CD4-positive, alpha-beta T cell treated with Interleukin-12 subunit alpha and Interleukin-12 subunit beta, for 1 hour (primary cell): ENCODE results near the gene SARS1.
"Not testable (repeated sequence)": the region's sequence is repeated elsewhere in the genome, so short reads cannot be mapped to it uniquely, and the experiment has no call there.

Experiments
- DNase-seq: peaks from one replicate; pipeline ENCODE4 v3.0.0-alpha.2; 2020

SARS1 gene

DNA sequence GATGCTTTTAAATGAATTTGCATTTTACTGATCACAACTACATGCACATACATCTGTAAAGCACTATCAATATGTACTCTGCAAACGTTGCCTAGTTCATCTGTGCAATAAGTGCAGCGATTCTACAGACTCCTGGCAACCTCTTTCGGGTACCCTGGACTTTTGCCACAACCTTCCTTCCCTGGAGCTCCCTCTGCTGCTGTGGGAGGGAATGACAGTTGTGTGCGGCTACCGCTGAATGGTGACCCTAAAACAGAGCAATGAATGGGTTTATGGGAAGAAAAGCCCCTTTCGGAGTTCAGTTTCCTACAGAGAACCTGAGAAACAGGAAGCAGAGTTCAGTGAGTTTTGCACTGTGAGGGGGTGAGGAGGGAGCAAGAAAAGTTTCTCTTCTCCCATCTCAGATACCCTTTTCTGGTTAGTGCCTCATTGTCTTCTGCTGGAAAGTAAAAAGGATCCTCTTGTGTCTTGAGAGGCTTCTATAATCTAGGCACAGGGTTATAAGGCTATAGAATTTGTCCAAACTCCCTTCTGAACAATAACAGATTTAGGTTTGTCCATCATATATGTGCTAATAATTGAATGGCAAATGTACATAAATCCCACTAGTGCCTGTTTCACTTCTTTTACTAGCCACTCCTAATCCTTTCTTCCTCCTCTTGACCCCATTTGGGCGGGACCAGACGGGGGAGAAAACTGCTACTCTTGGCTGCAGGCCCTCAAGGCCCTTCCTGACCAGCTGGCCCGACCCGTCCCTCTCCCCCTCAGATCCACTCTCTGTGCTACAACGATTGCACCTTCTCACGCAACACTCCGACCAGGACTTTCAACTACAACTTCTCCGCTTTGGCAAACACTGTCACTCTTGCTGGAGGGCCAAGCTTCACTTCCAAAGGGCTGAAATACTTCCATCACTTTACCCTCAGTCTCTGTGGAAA is 19.8 kb upstream of the SARS1 start:
- DNase-seq = peak; percentile 50

DNA sequence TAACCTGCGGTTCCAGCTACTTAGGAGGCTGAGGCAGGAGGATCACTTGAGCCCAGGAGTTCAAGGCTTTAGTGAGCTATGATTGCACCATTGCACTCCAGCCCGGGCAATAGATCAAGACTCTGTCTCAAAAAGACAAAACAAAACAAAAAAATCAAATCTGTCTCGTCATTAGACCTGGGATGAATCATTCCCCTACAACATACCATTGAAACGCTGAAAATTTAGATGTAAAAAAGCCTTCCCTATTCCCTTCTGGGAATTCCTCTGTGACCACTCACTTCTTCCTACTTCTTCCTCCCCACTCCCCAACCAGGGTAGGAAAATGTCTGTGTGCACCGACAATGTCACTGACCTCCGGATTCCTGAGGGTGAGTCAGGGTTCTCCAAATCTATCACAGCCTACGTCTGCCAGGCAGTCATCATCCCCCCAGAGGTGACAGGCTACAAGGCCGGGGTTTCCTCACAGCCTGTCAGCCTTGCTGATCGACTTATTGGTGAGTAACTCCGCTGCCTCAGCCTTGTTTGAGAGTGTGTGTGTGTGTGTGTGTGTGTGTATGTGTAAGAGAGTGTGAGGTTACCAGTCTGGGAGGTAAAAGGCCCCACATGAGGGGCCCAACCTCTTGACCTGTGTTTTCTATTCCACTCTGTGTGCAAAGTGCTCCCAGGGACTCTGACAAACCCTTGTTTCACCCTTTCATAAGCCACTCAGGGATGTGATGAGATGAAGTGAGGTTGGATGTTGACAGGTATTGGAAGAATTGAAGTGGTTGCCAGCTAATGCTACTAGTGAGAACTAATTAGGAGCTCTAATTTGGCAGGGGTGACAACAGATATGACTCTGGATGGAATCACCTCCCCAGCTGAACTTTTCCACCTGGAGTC is 16.3 kb upstream of the SARS1 start:
- DNase-seq = no peak

GRCh38 chr1:109198043-109198695 is 15.5 kb upstream of the SARS1 start:
- DNase-seq = no peak

GRCh38 chr1:109198745-109199144 is 15.0 kb upstream of the SARS1 start:
- no peak for DNase-seq

GRCh38 chr1:109199710-109200109 is 14.0 kb upstream of the SARS1 start:
- no peak for DNase-seq

DNA sequence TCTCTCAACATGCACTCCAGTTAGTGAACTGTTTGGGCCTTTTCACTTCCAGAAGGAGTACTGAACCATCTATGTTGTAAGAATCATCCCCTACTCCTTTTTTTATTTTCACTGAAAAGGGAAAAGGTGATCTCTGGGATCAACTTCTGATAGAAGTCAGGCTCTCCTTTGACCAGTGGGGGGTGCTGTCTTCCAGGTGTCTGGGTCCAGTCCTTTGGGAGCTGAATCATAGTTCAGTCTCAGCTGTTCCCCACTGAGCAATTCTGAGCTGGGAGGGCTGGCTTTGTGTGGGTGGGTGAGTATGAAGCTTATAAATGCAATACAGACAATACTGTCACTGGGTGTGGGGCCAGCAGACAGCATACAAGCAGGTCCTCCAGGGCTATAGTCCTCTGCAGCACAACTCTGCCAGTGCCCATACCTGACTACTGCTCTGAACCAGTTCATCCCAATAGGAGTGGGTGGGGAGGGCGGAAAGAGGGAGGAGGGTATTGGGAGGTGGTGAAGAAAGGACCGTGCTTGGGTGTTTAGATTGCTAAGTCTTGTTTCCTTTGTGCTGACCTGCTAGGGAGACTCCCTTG is 12.5 kb upstream of the SARS1 start:
- peak; percentile 24 for DNase-seq

DNA sequence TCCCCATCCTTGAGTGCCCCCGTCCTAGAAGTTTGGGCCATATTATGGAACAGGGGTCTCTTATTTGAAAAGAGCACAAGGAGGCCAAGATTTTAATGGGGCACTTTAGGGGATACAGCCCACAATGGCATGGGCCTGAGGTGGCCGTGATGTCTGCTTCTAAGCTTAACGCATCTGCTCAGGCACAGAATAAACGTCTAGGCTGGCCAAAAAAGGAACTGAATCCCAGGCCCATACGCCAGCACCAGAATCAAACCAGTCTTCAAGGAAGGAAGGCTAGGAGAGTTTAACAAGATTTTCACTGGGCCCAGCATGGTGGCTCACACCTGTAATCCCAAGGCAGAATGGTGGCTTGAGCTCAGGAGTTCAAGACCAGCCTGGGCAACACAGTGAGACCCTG is 9.2 kb upstream of the SARS1 start:
- no peak for DNase-seq

DNA sequence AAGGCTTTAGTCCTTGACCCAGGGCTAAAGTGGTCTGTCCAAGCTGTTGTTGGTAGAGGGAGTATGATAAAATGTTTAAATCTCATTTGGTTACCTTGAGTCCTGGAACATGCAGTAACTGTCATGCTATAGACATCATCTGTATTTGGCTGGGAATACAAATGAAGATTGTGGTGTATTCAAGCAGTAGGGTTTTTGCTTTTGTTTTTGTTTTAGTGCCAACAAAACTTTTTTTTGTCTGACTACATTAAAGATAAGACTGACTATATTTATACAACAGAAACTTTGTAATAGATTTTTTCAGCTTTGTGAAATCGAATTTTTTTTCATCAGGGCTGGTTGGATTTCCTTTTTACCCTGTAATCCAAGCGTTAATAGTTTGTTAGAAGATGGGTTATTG is 7.4 kb upstream of the SARS1 start:
- no peak for DNase-seq

- no peak for DNase-seq
Observed at GRCh38 chr1:109207467-109208103, 6.1 kb upstream of the SARS1 start.

GRCh38 chr1:109208394-109208793 is 5.3 kb upstream of the SARS1 start:
- no peak for DNase-seq

DNA sequence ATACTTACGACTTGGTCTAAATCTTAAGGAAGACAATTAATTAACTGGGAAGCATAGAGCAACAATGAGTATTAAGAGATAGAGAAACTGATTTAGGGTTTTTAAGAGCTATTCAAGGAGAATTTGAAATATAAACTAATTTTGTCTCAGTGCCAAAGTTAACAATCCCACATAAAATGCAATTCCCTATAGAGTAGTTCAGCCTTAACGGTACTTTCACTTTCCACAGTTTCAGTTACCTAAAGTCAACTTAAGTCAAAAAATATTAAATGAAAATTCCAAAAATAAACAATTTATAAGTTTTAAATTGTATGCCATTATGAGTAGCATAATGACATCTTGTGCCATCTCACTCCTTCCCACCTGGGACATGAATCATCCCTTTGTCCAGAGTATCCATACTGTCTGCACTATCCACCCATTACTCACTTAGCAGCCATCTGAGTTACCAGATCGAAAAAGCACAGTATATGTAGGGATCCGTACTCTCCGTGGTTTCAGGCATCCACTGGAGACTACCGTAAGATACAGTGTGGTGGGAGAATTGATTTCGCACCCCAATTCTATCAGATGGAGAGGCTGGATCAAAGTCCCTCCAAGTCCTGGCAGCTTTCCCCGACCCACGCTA is 4.8 kb upstream of the SARS1 start:
- no peak for DNase-seq

- no peak for DNase-seq
Observed at GRCh38 chr1:109210058-109210457, 3.7 kb upstream of the SARS1 start.

DNA sequence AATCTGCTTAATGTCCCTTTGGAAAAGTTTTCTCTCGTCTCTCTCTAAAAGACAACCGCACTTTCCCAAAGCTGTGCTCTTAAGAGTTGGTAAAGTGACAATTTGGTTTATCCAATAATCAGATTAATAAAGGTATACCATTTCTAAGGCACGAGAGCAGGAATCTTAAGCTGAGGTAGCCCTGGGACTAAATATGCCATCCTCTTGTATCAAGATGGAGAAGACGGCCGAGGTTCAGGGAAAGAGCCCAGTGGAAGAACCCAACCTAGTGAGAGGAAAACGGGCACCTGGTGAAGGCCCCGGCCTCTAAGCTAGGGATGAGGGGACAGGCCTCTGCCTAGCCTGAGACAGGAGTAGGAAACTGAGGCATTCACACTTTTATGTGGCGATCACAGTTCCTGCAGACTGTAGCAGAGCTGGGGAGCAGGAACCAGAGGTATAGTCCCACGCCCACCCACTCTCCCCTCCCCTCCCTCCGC is 334 bp upstream of the SARS1 start:
- no peak for DNase-seq

DNA sequence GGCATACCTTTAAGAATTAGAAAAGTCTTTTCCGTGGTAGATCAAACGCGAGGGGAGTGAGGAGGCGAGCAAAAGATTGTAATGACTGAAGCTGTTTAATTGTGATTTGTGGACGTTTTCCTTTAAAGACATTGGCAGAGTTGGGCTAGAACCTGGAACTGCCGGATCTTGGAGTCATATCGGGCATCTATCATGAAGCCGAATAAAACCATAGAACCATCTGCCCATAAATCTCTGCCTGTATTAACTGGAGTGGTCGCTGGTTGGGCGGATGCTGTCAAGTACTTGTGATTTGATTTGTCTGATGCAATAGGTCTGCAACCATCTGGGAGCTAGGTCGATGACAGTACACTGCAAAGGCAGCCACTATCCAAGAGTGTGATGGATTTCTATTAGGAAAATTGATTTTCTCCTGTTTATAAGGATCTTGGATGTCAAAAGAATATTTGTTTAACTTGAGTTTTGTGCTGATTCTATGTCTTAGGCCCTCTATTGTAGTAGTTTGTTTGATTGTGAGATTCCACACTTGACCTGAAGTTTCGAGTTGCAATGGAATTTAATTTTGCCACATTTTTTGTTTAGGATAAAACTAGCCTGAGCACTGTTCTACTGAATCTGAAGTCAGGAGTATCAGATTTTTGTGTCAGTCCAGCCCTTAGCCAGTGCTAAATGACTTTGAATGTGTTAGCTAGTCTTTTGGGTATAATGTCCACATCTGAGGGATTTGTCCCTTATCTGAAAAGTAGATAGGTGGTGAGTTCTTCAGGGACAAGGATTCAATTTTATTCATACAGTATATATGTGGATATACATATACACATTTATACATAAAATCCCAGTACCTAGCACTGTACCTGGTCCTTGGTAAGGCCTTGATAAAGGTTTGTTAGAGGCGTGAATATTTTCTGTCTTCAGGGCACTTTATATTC is 1.2 kb downstream of the SARS1 start:
- peak; percentile 41 for DNase-seq

DNA sequence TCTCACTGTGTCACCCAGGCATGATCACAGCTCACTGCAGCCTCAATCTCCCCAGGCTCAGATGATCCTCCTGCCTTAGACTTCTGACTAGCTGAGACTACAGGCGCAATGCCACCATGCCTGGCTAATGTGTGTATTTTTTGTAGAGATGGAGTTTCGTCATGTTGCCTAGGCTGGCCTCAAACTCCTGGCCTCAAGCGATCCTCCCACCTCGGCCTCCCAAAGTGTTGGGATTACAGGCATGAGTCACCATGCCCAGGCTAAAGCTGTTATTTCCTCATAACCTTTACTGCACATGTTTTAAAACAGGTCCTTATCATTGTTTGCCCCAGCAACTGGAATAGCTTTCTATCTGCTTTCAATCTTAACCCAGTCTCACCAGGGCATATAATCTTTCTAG is 2.9 kb downstream of the SARS1 start:
- no peak for DNase-seq

DNA sequence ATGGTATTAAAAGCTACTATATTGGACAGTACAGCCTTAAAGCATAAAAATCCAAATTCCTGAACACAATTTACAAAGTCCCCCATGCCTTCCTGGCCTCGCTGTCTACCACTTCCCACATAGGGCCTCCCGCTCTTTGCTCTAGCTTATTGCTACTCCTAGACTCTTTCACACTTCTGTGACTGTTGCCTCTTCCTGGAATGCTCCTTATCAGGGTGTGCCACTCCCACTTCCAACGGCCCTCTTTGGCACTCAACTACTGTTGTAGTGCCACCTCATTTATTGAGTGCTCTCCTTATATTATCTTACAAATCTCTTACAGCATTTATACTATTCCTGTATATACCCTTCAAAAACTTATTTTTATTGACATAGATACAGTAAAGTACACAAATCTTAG is 4.8 kb downstream of the SARS1 start:
- DNase-seq = no peak

GRCh38 chr1:109221201-109221600 is 7.5 kb downstream of the SARS1 start:
- not testable (repeated sequence) for DNase-seq

GRCh38 chr1:109225308-109225707 is 11.6 kb downstream of the SARS1 start:
- DNase-seq = no peak

DNA sequence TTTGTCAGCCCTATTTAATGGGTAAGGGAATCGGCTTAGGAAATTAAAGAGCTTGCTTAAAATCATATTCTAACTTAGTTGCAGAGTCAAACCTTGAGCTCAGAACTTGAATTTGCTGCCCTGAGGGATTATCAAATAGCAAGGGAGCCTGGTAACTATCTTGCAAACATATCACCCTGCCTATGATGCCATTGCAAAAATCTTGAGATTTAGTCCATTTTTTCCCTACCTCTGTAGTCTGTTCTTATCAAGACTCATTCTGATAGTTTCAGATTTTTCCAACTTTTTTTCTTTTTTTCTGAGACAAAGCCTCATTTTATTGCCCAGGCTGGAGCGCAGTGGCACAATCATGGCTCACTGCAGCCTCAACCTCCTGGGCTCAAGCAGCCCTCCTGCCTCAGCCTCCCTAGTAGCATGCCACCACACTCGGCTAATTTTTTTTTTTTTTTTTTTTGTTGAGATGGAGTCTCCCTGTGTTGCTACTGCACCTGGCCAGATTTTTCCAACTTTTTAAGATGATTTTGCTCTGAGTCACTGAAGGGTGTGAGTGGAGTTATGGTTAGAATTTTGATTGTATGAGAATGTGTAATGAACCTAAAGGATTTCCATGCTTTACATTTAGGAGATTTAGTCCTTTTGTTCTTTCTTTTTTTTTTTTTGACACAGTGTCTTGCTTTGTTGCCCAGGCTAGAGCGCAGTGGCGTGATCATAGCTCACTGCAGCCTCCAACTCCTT is 12.2 kb downstream of the SARS1 start:
- no peak for DNase-seq

DNA sequence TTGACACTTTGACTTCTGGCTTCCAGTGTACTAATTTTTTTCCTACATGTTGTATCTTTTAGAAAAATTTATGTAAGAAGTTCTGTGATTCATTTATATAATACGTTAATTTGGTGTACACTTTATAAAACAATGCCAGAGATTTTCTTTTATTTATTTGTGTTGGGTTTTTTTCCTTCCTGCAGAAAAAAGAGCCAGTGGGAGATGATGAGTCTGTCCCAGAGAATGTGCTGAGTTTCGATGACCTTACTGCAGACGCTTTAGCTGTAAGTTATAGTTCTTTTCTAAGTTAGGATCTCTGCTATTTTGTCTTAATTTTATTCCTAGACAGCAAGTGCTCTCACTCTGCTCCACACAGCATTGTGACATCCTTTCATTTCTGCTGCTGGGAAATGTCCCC is 14.4 kb downstream of the SARS1 start:
- DNase-seq = no peak
